Measurements from ENCODE around the gene RHBDL1. TPM values are rescaled to one million over a fixed set of nuclear protein-coding genes. Genes with fewer than 3 reads are reported as not detected.
A peak's percentile ranks its signal among the peaks of the same experiment; 100 is the strongest.

Gene RHBDL1
- total and polyA plus RNA-seq, 9 of the 15 experiments (the other 6 are each of a cell fraction or from before 2014, with no cell fraction given), result 0.03 to 5.6 (median 1.3) TPM; not detected in 1

DNA sequence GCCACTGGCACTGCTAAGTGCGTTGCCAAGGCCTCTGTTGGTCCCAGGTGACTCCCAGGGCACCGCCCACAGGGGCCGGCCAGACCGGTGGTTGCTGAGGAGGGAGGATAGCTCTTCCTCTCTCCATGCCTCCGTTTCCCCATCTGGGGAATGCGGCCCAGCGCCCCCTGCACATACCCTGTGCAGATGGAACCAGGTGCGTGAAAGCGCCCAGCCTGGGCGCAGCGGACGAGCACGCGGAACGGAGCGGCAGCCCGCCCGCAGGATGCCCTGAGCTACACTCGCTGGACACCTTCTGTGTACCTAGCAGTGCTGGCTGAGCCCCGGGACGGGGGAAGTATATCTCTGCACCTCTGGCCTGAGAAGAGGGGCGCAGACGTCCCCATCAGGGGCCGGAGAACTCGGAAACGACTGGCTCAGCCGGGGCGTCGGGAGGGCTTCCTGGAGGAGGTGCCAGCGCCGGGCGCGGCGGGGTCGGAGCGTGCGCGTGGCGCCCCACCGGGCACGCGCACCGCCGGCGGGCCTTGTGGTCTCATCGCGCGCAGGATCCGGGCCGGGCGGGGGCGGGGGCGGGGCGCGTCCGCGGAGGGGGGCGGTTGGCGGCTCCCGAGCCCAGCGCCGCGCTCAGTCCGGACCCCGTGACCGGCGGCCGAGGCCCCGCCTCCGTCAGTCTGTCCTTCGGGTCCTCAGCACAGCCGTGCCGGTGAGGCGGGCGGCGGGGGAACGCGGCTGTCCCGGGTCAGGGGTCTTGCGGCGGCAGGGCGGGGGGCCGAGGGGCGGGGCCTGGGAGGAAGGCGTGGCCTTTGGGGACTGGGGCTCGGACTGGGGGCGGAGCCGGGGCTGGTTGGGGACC, 51.2 kb downstream of the RHBDL1 start, which contains the start of the genes CCDC78 and HAGHL (continued):
- TF ChIP-seq ELF1 (tag; IDR thresholded peaks at IDR 0.05) (no peak), ZNF778 (CRISPR knock-in tag; IDR thresholded peaks at IDR 0.05) (no peak), POLR2AphosphoS2 (IDR thresholded peaks at IDR 0.05; ENCODE audit: low read length) (no peak), ZNF263 (CRISPR knock-in tag; IDR thresholded peaks at IDR 0.05; ENCODE audit: borderline replicate concordance) (no peak), SAP30 (IDR thresholded peaks at IDR 0.05; ENCODE audit: borderline replicate concordance, insufficient read depth, low read depth, low read length, poor library complexity, severe bottlenecking) (no peak), PCBP1 (IDR thresholded peaks at IDR 0.05; ENCODE audit: low read depth, low read length, poor library complexity, severe bottlenecking) (peak; percentile 52), EP300 (IDR thresholded peaks at IDR 0.05; ENCODE audit: low read length) (no peak), ZNF707 (CRISPR knock-in tag; conservative IDR thresholded peaks at IDR 0.05) (no peak), HDAC6 (IDR thresholded peaks at IDR 0.05; ENCODE audit: low read depth, low read length) (no peak), ZBTB17 (CRISPR knock-in tag; IDR thresholded peaks at IDR 0.05) (no peak), RBM15 (IDR thresholded peaks at IDR 0.05; ENCODE audit: insufficient read depth, low read length) (no peak), POLR2G (IDR thresholded peaks at IDR 0.05; ENCODE audit: low read depth, low read length) (peak; percentile 56), TAF9B (IDR thresholded peaks at IDR 0.05; ENCODE audit: partially characterized antibody) (no peak), TCFL5 (CRISPR knock-in tag; conservative IDR thresholded peaks at IDR 0.05) (no peak), YBX1 (IDR thresholded peaks at IDR 0.05) (no peak), ZNF668 (CRISPR knock-in tag; IDR thresholded peaks at IDR 0.05) (no peak)
- TF ChIP-seq, protein P1, sequence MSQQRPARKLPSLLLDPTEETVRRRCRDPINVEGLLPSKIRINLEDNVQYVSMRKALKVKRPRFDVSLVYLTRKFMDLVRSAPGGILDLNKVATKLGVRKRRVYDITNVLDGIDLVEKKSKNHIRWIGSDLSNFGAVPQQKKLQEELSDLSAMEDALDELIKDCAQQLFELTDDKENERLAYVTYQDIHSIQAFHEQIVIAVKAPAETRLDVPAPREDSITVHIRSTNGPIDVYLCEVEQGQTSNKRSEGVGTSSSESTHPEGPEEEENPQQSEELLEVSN (IDR thresholded peaks at IDR 0.05; ENCODE audit: borderline replicate concordance in 1 of 2, extremely low read depth in 1 of 2, insufficient read depth in 1 of 2, insufficient read length in 1 of 2, low read depth in 1 of 2, low read length in 1 of 2, poor library complexity in 1 of 2, severe bottlenecking in 1 of 2), result peak; percentile 12 to 57
- TF ChIP-seq, protein P2, sequence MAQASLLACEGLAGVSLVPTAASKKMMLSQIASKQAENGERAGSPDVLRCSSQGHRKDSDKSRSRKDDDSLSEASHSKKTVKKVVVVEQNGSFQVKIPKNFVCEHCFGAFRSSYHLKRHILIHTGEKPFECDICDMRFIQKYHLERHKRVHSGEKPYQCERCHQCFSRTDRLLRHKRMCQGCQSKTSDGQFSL (CRISPR knock-in tag; IDR thresholded peaks at IDR 0.05), result no peak
- TF ChIP-seq, protein P2 (tag; IDR thresholded peaks at IDR 0.05), result no peak
- TF ChIP-seq, protein P3, sequence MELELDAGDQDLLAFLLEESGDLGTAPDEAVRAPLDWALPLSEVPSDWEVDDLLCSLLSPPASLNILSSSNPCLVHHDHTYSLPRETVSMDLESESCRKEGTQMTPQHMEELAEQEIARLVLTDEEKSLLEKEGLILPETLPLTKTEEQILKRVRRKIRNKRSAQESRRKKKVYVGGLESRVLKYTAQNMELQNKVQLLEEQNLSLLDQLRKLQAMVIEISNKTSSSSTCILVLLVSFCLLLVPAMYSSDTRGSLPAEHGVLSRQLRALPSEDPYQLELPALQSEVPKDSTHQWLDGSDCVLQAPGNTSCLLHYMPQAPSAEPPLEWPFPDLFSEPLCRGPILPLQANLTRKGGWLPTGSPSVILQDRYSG (tag; conservative IDR thresholded peaks at IDR 0.05; ENCODE audit: low read depth), result no peak
- TF ChIP-seq, protein P4, sequence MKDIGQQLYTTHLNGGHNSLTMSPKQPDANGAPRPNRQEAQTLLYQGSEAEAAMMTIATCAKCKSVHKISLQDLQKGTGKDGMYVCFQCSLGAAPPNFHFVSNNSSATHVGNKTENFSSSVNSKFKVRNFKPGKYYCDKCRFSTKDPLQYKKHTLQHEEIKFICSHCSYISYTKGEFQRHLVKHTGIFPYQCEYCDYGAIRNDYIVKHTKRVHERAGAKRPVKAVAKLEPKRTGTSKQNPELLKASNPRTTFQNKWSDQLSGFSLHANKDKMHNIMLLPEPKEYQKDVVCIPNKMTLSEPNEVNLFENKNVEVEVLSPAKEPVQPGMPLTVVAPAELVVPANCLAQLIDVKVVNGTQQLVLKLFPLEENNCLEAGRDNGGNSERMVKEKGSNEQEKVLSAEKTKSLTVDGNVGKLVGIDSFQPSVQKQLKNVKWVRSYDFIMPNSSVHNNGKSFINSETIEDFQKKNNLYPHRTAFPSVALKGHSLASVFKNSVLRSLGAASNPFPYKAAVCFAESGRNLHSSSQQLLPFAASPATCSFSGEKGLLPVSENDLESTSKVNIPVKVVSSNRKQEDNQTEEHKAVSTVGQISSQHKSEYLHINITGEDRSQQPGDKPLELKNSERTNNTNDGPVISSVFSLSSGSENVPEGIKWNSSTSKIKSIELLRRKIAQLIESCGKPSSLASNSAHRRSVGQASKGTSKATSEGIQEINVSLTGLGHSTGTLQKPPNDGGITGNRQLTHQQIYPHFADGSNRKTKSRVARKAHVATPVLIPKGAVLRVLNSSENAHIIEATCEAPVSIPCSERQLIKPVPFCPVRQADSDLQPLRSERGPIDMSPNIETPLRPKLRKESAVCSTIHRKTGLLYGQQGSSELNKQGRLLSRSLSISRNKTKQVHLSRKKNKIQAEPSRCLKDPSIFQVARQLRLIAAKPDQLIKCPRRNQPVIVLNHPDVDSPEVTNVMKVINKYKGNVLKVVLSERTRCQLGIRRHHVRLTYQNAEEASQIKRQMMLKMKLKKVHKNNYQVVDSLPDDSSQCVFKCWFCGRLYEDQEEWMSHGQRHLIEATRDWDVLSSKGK (CRISPR knock-in tag; IDR thresholded peaks at IDR 0.05), result no peak

All from K562 (cell line).